ENCODE data around the gene GPR15. TPM values are rescaled to one million over a fixed set of nuclear protein-coding genes. Genes with fewer than 3 reads are reported as not detected.
"Not testable (repeated sequence)": the region's sequence is repeated elsewhere in the genome, so short reads cannot be mapped to it uniquely, and the experiment has no call there.

Gene GPR15
- total RNA-seq, 5 donors from 2014 or later (not counting 1 experiment from before 2014, with no cell fraction given) = 5.7 to 69.9 (median 24.7) TPM

DNA sequence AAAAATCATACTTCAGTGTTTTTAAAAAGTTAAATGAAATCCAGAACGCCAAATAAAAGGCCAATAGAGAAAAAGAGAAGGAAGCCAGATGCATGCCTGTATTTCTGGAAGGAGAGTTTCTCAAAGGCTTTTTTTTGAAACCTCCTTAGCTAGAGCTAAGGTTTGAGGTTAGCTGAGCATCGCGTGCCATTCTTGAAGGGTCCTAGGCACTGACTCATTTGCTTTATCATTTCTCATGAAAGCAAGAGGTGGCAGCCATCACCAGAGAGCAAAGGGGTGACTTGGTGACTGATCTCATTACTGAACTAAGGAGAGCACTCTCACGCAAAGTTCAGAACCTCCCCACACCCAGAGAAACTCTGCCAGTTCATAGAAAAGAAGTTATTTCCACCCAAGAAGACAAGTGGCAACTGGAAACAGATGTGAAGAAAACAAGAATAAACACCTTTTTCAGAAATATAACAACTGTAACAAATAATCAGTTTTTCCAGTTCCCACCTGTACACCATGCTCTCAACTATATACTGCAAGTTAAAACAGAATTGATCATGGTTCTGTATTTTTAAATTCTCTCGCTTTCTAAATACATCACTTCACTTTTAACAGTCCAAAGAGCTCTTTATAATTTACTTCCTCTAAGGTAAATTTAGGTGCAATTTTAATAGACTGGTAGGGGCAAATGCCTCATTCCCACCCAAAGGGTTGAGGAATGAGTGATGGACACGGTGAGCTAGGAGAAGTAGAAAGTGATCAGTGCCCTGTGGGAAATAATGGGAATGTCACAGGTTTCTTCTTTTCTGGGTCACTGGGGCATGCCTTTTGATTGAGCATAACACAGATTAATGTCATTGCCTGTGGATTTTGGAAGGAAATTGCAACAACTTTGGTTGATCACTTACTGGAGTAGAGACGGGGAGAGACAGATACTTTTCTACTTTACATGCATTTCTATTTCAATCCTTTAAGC lies 24.7 kb downstream of the GPR15 start:
- Mint-ChIP-seq H3K4me1 (peaks cover 43 to 80% (median 75%) of the 10 kb centered on the region in 3 donors), H3K36me3 (peaks cover 8% of the 10 kb centered on the region), H3K27me3 (no peaks in the 10 kb centered on the region), H3K4me3 (peak overlapping the region; percentile 56 to 79 (median 59)), H3K27ac (peak overlapping the region; percentile 92 to 95), H3K9me3 (no peaks in the 10 kb centered on the region)
- H3K4me3 ChIP-seq (ENCODE audit: control insufficient read depth in 1 of 2, extremely low read depth in 1 of 2, low read length in 1 of 2) = peak overlapping the region in 1 of 2 donors; percentile 9
- no peaks in the 10 kb centered on the region for H3K9me3 ChIP-seq
- H3K27me3 ChIP-seq (replicated peaks in 1 of 2; ENCODE audit: control insufficient read depth in 2 of 2, extremely low read depth in 1 of 2, insufficient read depth in 2 of 2, low read length in 1 of 2) = no peaks in the 10 kb centered on the region
- WGBS (ENCODE audit: insufficient coverage) = 44% methylated on average over 1 of the region's 7 CpGs
- CTCF ChIA-PET = interaction anchor here (0.6 to 1.0 kb wide), 2 partner anchors 9 to 14 kb away, joined by 3 to 4 read pairs; no protein-coding TSS in a partner anchor
- DNase-seq (peak in 19 of 35 experiments; percentile 3 to 84 (median 17)), ATAC-seq (replicated peaks in 1 of 4) (peak; percentile 75 to 92 (median 89))
- POLR2A ChIA-PET = interaction anchor here in 1 of 2 donors (0.6 kb wide), 1 partner anchor 1261 kb away, joined by 3 read pairs; the partner anchor contains the start of gene CMSS1
- H3K27ac ChIP-seq (ENCODE audit: low read length) = peak overlapping the region; percentile 67
- no peaks in the 10 kb centered on the region for H3K36me3 ChIP-seq (ENCODE audit: control insufficient read depth in 2 of 2, extremely low read depth in 1 of 2, insufficient read depth in 1 of 2, low read length in 1 of 2)
- peaks cover 0 to 31% of the 10 kb centered on the region in 2 experiments for H3K4me1 ChIP-seq (ENCODE audit: control insufficient read depth in 1 of 2, extremely low read depth in 1 of 2, insufficient read depth in 2 of 2, low read length in 2 of 2)

DNA sequence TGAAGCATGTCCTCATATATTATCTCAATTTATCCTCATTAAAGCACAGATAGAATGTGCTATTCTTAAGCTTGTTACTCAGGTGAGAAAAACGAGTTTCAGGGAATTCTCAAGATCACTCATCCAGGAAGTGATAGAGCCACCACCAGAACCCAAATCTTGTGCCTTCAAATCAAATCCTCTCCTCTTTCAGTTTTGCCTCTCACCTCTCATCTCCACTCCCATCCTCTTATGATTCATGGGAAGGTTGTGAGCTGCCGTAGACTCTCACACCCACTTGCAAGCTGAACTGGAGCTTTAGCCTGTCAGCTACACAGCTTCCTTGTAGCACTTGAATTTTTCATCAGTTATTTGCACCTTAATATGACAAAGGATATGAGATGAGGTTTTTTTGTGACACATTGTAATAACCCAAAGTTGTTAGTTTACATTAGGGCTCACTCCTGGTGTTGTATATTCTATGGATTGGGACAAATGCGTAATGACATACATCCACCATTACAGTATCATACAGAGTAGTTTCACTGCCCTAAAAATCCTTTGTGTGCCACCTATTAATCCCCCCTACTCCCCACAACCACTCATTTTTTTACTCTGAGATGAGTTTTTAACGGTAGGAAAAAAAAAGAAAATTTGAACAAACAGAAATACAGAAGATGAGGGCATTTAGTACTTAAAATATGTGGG lies 25.7 kb downstream of the GPR15 start:
- WGBS (ENCODE audit: insufficient coverage) = 0% methylated on average over 1 of the region's 4 CpGs
- Histone ChIP-seq H3K27me3 (replicated peaks in 1 of 2; ENCODE audit: control insufficient read depth in 2 of 2, extremely low read depth in 1 of 2, insufficient read depth in 2 of 2, low read length in 1 of 2) (no peaks in the 10 kb centered on the region), H3K4me3 (ENCODE audit: control insufficient read depth in 1 of 2, extremely low read depth in 1 of 2, low read length in 1 of 2) (no peak overlapping the region), H3K4me1 (ENCODE audit: control insufficient read depth in 1 of 2, extremely low read depth in 1 of 2, insufficient read depth in 2 of 2, low read length in 2 of 2) (peaks cover 0 to 30% of the 10 kb centered on the region in 2 experiments), H3K36me3 (ENCODE audit: control insufficient read depth in 2 of 2, extremely low read depth in 1 of 2, insufficient read depth in 1 of 2, low read length in 1 of 2) (no peaks in the 10 kb centered on the region), H3K27ac (ENCODE audit: low read length) (peak overlapping the region; percentile 67), H3K9me3 (no peaks in the 10 kb centered on the region)
- CTCF ChIA-PET = interaction anchor here in 1 of 2 donors (1.1 kb wide), 1 partner anchor 27 kb away, joined by 3 read pairs; no protein-coding TSS in a partner anchor
- peaks cover 35 to 80% (median 74%) of the 10 kb centered on the region in 3 donors for H3K4me1 Mint-ChIP-seq
- H3K4me3 Mint-ChIP-seq = peak overlapping the region; percentile 22 to 45 (median 42)
- DNase-seq (peak in 1 of 35 experiments; percentile 57), ATAC-seq (replicated peaks in 1 of 4) (peak in 1 of 4 experiments; percentile 26)
- peaks cover 4% of the 10 kb centered on the region for H3K36me3 Mint-ChIP-seq
- H3K27ac Mint-ChIP-seq = peak overlapping the region; percentile 92 to 95
- POLR2A ChIA-PET = interaction anchor here in 1 of 2 donors (0.5 to 0.7 kb wide), 2 partner anchors 20 to 114 kb away, joined by 3 to 4 read pairs; no protein-coding TSS in a partner anchor
- H3K9me3 Mint-ChIP-seq = no peaks in the 10 kb centered on the region
- no peaks in the 10 kb centered on the region for H3K27me3 Mint-ChIP-seq

DNA sequence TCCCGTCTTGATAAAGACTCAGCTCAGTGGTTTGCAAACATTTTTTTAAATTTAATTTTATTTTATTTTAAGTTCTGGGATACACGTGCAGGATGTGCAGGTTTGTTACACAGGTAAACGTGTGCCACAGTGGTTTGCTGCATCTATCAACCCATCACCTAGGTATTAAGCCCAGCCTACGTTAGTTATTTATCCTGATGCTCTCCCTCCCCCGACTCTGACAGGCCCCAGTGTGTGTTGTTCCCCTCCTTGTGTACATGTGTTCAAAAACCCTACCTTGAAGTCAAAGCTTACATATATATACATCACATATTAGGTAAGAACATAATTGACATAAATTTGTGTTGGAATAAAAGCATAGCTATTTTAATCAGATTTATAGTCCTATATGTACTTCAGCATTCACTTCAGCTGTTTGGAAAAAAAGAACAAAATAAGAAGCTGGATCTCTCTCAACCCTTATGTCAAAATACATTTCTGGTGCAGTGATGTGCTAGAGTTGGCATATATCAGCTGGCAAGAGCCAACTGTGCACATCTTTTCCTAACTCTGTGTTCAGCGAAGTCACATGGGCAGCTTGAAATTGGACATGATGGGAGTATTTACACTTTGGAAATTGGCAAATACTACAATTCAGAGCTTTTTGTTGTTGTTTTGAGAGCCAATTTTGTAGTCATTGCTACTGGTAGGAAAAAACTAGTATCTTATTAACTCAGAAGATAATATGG lies 26.5 kb downstream of the GPR15 start:
- WGBS (ENCODE audit: insufficient coverage) = no CpG with 5 or more reads among the region's 6 CpGs
- peak overlapping the region; percentile 67 for H3K27ac ChIP-seq (ENCODE audit: low read length)
- H3K36me3 ChIP-seq (ENCODE audit: control insufficient read depth in 2 of 2, extremely low read depth in 1 of 2, insufficient read depth in 1 of 2, low read length in 1 of 2) = no peaks in the 10 kb centered on the region
- Mint-ChIP-seq H3K4me3 (no peak overlapping the region), H3K4me1 (peaks cover 41 to 80% (median 74%) of the 10 kb centered on the region in 3 donors), H3K27me3 (no peaks in the 10 kb centered on the region), H3K27ac (peak overlapping the region; percentile 92 to 95), H3K9me3 (no peaks in the 10 kb centered on the region), H3K36me3 (peaks cover 4% of the 10 kb centered on the region)
- POLR2A ChIA-PET = interaction anchor here (0.7 kb wide), 2 partner anchors 115 to 116 kb away, joined by 4 to 5 read pairs; no protein-coding TSS in a partner anchor
- DNase-seq (no peak), ATAC-seq (replicated peaks in 1 of 4) (no peak)
- H3K27me3 ChIP-seq (replicated peaks in 1 of 2; ENCODE audit: control insufficient read depth in 2 of 2, extremely low read depth in 1 of 2, insufficient read depth in 2 of 2, low read length in 1 of 2) = no peaks in the 10 kb centered on the region
- peaks cover 0 to 30% of the 10 kb centered on the region in 2 experiments for H3K4me1 ChIP-seq (ENCODE audit: control insufficient read depth in 1 of 2, extremely low read depth in 1 of 2, insufficient read depth in 2 of 2, low read length in 2 of 2)
- no peaks in the 10 kb centered on the region for H3K9me3 ChIP-seq
- CTCF ChIA-PET = interaction anchor here (1.1 to 1.4 kb wide), 2 partner anchors 28 to 35 kb away, joined by 3 read pairs; partner anchors contain the start of gene CLDND1 (in 1 of the 2)
- H3K4me3 ChIP-seq (ENCODE audit: control insufficient read depth in 1 of 2, extremely low read depth in 1 of 2, low read length in 1 of 2) = no peak overlapping the region

DNA sequence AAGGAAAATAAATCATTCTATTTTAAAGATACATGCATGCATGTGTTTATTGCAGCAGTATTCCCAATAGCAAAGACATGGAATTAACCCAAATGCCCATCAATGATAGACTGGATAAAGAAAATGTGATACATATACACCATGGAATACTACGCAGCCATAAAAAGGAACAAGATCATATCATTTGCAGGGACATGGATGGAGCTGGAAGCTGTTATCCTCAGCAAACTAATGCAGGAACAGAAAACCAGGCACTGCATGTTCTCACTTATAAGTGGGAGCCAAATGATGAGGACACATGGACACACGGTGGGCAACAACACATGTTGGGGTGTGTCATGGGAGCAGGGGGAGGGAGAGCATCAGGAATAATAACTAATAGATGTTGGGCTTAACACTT lies 28.0 kb downstream of the GPR15 start:
- H3K9me3 ChIP-seq; H3K36me3 ChIP-seq (ENCODE audit: control insufficient read depth in 2 of 2, extremely low read depth in 1 of 2, insufficient read depth in 1 of 2, low read length in 1 of 2); H3K9me3 Mint-ChIP-seq; H3K4me3 Mint-ChIP-seq; H3K27me3 Mint-ChIP-seq; H3K4me3 ChIP-seq (ENCODE audit: control insufficient read depth in 1 of 2, extremely low read depth in 1 of 2, low read length in 1 of 2); H3K27me3 ChIP-seq (replicated peaks in 1 of 2; ENCODE audit: control insufficient read depth in 2 of 2, extremely low read depth in 1 of 2, insufficient read depth in 2 of 2, low read length in 1 of 2); H3K27ac Mint-ChIP-seq; POLR2A ChIA-PET; ATAC-seq (replicated peaks in 1 of 4); H3K27ac ChIP-seq (ENCODE audit: low read length); DNase-seq; H3K36me3 Mint-ChIP-seq; CTCF ChIA-PET: not testable (repeated sequence)
- no CpG with 5 or more reads among the region's 2 CpGs for WGBS (ENCODE audit: insufficient coverage)
- peaks cover 56 to 82% (median 77%) of the 10 kb centered on the region in 3 donors for H3K4me1 Mint-ChIP-seq
- peaks cover 8 to 40% of the 10 kb centered on the region in 2 experiments for H3K4me1 ChIP-seq (ENCODE audit: control insufficient read depth in 1 of 2, extremely low read depth in 1 of 2, insufficient read depth in 2 of 2, low read length in 2 of 2)

DNA sequence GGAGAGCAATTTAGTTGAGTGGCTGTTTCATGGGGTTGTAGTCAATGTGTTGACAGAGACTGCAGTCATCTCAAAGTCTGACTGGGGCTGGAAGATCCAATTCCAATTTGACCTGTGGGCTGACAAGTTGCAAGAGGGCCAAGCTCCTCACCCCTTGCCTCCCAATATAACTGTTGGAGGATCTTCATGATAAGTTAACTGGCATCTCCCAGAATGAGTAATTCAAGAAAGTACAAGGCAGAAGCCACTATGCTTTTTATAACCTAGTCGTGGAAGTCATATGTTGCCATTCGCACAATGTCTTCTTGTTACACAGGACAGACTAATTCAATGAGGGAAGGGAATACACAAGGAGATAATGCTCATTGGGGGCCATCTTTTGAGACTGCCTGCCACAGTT lies 29.1 kb downstream of the GPR15 start:
- Histone ChIP-seq H3K36me3 (ENCODE audit: control insufficient read depth in 2 of 2, extremely low read depth in 1 of 2, insufficient read depth in 1 of 2, low read length in 1 of 2) (no peaks in the 10 kb centered on the region), H3K27ac (ENCODE audit: low read length) (peak overlapping the region; percentile 35), H3K4me1 (ENCODE audit: control insufficient read depth in 1 of 2, extremely low read depth in 1 of 2, insufficient read depth in 2 of 2, low read length in 2 of 2) (peaks cover 15 to 47% of the 10 kb centered on the region in 2 experiments), H3K27me3 (replicated peaks in 1 of 2; ENCODE audit: control insufficient read depth in 2 of 2, extremely low read depth in 1 of 2, insufficient read depth in 2 of 2, low read length in 1 of 2) (no peaks in the 10 kb centered on the region), H3K4me3 (ENCODE audit: control insufficient read depth in 1 of 2, extremely low read depth in 1 of 2, low read length in 1 of 2) (no peak overlapping the region), H3K9me3 (no peaks in the 10 kb centered on the region)
- ATAC-seq (replicated peaks in 1 of 4) = no peak
- ChIA-PET CTCF (interaction anchor here in 1 of 2 donors (0.5 kb wide), 1 partner anchor 38 kb away, joined by 3 read pairs; the partner anchor contains the start of gene CLDND1), POLR2A (no interaction called here)
- Mint-ChIP-seq H3K27me3 (no peaks in the 10 kb centered on the region), H3K27ac (peak overlapping the region; percentile 76 to 80), H3K4me1 (peaks cover 62 to 85% (median 79%) of the 10 kb centered on the region in 3 donors), H3K36me3 (no peaks in the 10 kb centered on the region), H3K4me3 (no peak overlapping the region), H3K9me3 (no peaks in the 10 kb centered on the region)
- WGBS (ENCODE audit: insufficient coverage) = 79% methylated on average over 2 of the region's 2 CpGs
- no peak for DNase-seq
